SIG-M5 treated with dmso at 0.1 percent for 504 hours (cell line): ENCODE data around the gene MARCHF2.

Experiments
- DNase-seq: peaks from one replicate; lab custom pipeline; 2025; ENCODE audit not compliant: unreplicated experiment; lab: John Stamatoyannopoulos, UW

Gene MARCHF2

GRCh38 chr19:8451885-8452284 lies 38.8 kb downstream of the MARCHF2 start:
- no peak for DNase-seq

DNA sequence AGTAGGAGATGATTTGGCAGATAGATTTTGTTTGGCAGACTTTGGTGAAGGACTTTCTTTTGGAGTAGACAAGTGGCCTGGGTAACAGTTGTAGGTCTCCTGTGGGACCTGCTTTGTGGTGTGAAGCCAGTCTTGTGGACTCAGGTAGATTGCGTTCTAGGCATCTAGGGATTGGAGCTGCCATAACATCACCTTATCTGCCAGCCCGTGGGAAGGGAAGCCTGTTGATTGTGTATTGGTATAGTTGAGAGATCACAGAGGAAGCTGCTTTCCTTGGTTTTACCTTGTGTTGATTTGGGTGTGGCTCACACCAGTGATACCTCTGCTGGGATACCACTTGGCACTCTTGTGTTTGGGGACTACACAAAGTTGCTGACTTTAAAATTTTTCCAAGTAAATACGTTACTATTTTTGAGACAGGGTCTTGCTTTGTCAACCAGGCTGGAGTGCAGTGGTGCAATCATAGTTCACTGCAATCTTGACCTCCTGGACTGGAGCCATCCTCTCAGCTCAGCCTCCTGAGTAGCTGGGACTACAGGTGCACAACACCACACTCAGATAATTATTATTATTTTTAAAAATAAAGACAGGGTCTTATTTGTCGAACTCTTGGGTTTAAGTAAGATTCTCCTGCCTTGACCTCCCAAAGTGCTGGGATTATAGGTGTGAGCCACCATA lies 39.5 kb downstream of the MARCHF2 start:
- no peak for DNase-seq

DNA sequence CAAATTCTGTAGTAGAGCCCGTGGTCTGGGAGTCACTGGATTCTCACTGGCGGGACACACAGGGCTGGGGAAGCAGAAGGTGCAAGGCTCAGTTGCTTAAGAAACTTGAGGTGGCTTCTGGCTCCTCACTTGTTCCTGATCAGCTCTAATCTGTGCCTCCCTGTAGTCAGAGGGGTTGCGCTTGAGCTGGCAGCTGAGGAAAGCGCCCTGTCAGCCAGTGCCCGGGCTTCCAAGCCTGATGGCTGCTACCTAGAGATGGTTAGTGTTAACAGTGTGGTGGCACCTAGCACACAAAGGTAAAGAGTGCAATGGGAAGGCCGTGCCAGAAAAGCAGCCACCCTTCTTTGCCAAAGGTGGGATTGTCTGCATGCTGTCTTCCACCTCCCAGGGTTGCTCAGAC lies 40.5 kb downstream of the MARCHF2 start:
- no peak for DNase-seq

DNA sequence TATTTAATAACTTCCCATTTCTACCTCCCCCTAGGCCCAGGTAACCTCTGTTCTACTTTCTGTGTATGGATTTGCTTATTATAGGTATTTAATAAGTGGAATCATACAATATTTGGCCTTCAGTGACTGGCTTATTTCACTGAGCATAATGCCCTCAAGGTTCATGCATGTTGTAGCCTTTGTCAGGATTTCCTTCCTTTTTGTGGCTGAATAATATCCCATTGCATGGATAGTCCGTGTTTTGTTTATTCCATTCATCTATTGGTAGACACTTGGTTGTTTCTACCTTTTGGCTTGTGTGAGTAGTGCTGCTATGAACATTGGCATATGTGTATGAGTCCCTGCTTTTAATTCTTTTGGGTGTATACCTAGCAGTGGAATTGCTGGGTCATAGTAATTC lies 41.1 kb downstream of the MARCHF2 start:
- DNase-seq = no peak

- DNase-seq = no peak
Observed at GRCh38 chr19:8455018-8455417, 41.9 kb downstream of the MARCHF2 start.

GRCh38 chr19:8456064-8456463 lies 43.0 kb downstream of the MARCHF2 start:
- DNase-seq = no peak

DNA sequence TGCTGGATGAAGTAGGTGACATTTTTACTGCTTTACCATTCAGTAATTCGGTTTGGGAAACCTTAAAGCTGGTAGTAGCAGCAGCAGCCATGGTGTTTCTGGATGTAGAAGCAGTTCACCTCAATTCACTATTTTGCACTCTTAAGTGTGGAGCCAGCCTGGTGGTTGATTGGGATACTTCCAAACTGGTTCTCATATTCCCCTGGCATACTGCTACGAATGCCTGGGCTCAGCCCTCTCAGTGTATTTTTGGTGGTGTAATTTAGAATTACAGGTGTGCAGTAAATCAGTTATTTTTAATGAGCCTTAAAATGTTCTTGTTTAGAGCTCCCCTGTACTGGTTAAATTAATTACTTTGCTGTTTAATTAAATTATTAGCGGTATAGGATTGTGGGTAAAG lies 44.1 kb downstream of the MARCHF2 start:
- no peak for DNase-seq

- no peak for DNase-seq
Observed at GRCh38 chr19:8457827-8458226, 44.7 kb downstream of the MARCHF2 start.

GRCh38 chr19:8458380-8458779 lies 45.3 kb downstream of the MARCHF2 start:
- no peak for DNase-seq

DNA sequence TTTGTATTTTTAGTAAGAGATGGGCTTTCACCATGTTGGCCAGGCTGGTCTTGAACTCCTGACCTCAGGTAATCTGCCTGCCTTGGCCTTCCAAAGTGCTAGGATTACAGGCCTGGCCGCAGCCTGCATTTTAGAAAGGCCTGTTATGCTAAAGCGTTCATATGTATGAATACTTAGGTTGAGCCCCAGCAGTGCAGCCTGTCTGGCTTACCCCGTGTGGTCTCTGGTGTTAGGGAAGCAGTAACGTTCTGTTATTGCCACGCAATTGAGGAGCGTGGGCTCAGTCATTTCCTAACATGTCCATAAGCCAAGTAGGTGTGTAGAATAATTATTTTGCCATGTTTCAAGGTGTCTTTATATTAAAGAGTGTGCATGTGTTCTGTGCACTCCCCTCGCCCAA lies 46.0 kb downstream of the MARCHF2 start:
- no peak for DNase-seq

DNA sequence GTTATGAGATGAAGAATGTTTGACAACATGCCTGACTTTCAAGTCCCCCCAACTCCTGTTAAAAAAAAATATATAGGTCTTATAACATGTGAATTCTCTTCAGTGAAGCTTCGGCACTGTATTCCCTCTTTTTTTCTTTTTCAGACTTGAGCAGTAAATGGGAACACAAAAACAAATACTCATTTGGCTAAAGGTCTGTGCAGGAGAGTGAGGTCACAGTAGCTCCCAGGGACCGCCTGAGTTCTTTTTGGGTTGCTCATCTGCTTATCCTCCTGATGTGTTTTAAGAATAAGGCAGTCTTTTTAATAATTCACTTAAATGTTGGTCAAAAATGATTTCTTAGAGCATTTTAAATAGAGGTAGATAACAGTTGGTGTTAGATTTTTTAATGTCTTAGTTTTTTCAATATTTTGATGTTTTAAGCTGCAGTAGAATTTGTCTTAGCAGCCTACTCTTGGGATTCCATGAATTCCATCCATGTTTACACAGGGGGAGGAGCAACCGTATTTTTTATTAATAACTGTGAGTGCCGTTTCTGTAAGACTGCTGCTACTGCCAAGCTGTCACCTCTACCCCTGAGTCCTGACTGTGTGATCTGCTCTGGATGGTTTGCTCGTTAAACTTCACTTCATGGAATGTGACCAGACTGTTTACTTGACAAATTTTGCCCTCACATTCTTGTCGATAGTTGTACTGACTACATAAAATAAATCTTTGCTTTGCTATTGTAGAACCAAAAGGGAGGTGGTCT lies 46.6 kb downstream of the MARCHF2 start:
- no peak for DNase-seq

GRCh38 chr19:8460516-8461298 lies 47.6 kb downstream of the MARCHF2 start:
- no peak for DNase-seq

DNA sequence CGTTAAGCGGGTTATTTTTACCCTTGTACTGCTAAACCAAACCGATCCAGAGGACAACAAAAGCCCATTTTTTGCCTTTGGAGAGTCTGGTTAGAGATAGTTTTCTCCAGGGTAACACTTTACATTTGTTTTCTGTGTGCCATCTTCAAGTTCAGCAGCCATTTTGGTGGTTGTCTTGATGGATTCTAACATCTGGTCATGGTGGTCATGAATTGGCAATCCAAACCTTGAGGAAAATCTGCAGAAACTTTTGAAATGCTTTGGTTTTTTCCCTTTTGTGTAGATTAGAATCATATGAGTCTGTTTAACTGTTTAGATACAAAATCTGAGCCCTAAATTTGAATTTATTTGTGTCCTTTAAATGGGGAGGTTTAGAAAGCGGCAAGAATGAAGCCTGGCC lies 48.3 kb downstream of the MARCHF2 start:
- no peak for DNase-seq

GRCh38 chr19:8461891-8462290 lies 48.8 kb downstream of the MARCHF2 start:
- no peak for DNase-seq

DNA sequence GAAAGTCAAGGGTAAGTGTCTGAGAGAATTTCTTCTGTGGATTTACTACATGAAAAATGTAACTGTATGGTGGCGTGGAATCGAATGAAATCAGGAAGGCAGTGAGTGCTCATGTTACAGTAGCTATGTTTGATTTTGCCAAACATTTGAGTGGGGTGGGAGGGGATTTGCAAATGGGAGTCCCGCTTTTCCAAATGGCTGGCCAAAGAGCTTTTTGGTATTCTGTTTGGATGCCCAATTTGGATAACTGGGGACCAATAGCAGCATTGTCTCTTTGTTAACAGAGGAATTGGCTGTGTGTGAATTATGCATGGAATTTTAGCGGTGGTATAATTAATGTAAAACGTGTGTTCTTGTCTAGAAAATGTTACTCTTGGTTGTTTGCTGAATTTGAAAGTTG lies 49.5 kb downstream of the MARCHF2 start:
- no peak for DNase-seq

DNA sequence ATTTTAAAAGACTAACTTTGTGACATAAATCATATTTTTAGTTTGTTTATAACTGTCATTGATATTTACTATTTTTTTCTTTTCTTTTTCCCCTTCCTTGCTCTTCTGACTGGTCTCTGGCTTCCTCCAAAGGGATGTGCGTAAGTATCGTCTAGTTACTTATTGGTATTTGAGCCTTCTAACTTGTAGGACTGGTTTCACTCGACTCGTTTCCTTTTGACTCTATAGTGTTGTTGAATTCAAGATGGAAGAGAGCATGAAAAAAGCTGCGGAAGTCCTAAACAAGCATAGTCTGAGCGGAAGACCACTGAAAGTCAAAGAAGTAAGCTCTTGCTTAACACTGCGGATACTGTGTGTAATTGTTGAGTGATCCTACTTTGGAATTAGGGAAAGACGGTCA lies 50.3 kb downstream of the MARCHF2 start:
- DNase-seq = no peak

DNA sequence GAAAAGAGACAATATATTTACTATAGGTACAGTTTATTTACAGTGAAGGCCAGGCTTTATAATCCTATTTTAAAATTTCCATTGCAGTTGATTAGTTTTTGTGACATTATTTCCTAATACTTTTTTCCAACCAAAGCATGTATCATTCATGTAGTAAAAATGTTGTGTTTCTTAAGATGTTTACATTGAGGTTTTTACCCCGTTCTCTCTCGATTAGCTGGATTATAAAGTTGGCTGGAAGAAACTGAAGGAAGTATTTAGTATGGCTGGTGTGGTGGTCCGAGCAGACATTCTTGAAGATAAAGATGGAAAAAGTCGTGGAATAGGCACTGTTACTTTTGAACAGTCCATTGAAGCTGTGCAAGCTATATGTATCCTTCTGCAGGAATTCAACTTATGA lies 52.9 kb downstream of the MARCHF2 start:
- DNase-seq = no peak

- DNase-seq = no peak
Observed at GRCh38 chr19:8468124-8468523, 55.0 kb downstream of the MARCHF2 start.

GRCh38 chr19:8468761-8469373 lies 55.8 kb downstream of the MARCHF2 start:
- DNase-seq = no peak

- no peak for DNase-seq
Observed at GRCh38 chr19:8469613-8470368, 56.7 kb downstream of the MARCHF2 start.
